NCI-H460 (cell line): Measurements from ENCODE around the gene UBQLN4. TPM values are rescaled to one million over a fixed set of nuclear protein-coding genes. Genes with fewer than 3 reads are reported as not detected.
"Not testable (repeated sequence)": the region's sequence is repeated elsewhere in the genome, so short reads cannot be mapped to it uniquely, and the experiment has no call there.

Experiments used
- DNase-seq: peaks from one replicate; pipeline ENCODE4 v3.0.0-alpha.2; 2016; ENCODE audit warnings: low read depth; ENCODE audit errors: extremely low read depth
- total RNA-seq: library from RNA; depleted of rRNA; stranded (reverse); fragments of >200 nt; shearing (Covaris generic); gene quantifications from 2 replicates; pipeline ENCODE4 v1.2.3, GENCODE V29; 2014

Gene UBQLN4
- total RNA-seq, 1 experiment from 2014 or later = 45.5 TPM

DNA sequence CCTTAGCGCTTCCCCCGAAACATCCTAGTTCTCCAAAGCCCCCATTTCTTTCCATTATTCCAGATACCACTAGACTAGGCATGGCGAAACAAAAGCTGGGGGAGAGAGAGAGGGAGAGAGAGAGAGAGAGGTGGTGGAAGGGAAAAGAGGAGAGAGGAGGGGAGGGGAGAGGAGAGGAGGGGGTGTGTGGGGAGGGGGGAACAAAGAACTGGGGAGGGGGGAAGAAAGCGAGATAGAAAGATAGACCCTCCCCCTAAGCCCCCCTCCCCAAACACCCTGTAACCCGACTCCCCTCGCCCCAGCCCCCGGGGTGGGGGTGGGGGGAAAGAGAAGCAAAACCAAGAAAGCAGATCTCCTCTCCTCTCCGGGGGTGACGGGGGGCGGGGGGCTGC is 28.3 kb upstream of the UBQLN4 start:
- no peak for DNase-seq

DNA sequence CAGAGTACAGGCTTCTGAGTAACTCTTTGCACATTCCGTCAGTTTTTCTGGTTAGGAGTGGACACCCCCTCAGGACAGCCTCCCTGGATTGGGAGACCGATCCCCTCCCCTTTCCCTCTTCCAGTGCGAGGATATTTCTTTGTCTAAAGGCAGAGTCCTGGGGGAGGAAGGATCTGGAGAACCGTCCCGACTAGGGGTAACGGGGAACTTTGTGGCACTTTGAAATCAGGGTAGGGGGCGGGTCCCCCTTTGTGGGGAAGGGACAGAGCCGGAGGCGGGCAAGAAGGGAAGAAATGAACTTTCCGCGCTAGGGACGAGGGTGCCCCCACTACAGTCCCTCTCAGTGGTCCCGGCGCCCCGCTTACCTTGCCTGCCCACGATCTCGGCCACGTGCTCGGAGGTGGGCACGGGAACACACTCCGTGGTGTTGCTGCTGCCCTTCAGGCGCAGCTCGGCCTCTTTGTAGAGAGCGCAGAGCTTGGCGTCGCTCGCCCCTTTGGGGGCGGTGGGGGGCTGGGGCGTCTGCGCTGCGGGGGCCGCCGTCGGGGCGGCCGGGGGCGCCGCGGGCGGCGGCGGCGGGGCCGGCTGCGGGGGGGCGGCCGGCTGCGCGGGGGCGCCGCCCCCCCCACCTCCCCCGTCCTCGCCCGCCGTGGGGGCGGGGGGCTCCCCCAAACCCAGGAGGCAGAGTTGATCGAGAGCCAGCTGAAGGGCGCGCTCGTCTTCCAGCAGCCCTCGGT is 27.8 kb upstream of the UBQLN4 start:
- DNase-seq = no peak

DNA sequence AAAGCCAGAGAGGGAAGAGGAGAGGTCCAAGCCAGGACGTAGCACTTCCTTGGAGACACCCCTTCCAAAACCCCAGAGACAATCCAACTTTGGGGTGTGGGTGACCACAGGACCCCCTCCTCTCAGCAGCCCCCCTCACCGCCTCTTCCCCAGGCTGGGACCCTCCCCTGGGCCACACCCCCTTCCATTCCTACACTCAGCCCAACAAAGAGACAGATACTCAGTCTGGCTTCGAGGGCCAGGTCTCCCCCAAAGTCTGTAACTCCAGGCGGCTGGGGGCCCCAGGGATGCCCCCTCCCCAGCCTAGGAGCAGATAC is 27.2 kb upstream of the UBQLN4 start:
- DNase-seq = no peak

- no peak for DNase-seq
These were observed 26.8 kb upstream of the UBQLN4 start for GRCh38 chr1:156080241-156080862.

- DNase-seq = no peak
These were observed 26.2 kb upstream of the UBQLN4 start for GRCh38 chr1:156079762-156080161.

DNA sequence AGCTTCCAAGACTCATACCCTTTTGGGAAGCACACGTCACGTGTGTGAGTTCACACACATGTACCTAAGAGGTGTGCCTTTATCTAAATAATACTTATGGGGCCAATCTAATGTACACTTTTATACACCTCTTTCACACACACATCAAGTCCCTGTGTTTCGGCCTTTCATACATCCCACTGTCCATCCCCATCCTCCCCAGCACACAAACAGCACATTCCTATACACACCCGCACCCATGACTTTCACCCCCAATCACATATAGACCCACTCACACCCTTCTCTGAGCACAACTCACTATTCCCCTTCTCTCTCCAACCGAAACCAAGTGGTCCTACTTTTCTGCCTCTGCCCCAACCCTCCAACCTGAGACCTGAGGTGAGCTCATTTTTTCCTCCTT is 25.1 kb upstream of the UBQLN4 start:
- DNase-seq = no peak

DNA sequence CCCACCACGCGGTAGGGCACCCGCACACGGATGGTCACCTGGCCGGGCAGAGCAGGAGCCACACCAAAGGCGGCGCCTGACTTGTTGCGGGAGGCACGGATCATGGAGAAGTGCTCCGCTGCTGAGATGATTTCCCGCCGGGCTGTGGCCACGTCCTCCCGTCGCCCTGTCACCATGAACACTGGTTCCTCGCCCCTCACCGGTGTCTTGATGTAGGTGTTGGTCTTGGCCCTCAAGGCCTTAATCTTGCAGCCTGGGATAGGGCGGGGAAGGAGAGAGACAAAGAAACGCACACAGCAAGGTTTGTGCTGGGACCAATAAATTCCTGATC is 23.8 kb upstream of the UBQLN4 start:
- DNase-seq = no peak

DNA sequence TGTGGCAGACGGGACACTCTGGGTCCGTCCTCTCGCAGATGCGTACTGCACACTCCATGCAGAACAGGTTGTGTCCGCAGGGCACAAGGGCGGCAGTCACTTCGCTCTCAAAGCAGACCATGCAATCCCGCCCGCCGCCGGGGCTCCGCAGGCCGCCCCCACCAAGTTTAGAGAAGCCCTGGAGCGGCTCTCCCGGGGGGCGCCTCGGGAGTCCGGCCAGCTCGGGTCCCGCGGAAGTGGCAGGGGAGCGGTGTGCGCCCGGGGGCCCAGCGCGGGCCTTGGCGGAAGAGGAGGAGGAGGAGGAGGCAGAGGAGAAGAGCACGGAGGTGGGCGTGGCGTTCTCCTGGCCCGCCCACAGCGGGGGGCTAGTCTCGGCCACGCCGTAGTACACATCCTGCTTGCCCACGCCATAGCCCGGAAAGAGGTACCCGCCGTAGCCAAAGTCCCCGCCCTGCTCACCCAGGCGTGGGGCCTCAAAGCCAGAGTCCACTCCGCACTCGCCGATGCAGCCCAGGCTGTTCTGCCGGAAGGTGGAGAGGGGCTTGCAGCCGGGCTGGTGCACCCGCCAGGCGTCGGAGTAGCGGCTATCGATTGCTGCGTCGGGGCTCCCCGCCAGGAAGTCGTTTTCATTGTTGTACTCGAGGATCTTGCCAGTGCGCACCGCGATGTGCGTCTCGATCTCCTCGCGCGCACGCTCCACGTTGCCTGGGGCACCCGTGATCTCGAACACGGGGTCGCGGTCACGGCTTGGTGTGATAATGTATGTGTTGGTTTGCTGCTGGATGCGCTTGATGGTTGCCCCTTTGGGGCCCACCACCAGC is 23.2 kb upstream of the UBQLN4 start:
- no peak for DNase-seq

DNA sequence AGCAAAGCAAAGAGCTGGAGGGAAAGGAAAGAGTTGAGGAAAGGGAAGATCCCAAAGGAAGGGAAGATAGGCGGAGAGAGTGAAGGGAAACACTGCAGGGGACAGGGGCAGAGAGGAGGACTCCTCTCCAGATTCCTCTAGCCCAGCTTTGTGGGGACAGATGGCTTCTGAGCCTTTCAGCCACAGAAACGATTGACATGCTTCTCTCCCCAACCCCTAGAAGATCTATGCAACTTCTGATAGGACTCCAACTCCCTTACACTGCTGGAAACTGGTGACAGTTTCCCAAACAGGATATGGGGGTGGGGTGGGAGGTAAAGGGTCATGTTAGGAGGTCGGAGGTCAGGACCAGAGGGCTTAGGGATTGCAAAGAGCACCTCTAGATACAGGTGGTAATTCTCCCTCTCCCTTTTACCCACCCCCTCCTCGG is 22.2 kb upstream of the UBQLN4 start:
- DNase-seq = no peak

DNA sequence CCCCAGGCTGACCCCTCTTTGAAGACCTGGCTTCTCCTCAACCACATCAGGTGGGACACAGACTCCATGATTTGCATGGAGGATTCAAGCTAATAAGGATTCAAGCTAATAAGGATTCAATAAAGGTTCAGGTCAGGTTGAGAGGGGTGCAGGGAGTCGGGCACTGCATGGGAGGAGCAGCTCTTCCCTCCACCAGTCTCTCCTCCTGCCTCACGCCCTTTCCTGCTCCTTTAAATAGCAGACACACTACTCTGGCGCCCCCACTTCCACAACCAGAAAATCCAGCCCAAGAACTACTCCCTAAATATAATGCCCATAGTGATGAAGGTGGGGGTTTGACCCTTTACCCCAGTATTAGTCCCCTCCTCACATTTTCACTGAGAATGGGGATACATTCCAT is 21.6 kb upstream of the UBQLN4 start:
- no peak for DNase-seq

DNA sequence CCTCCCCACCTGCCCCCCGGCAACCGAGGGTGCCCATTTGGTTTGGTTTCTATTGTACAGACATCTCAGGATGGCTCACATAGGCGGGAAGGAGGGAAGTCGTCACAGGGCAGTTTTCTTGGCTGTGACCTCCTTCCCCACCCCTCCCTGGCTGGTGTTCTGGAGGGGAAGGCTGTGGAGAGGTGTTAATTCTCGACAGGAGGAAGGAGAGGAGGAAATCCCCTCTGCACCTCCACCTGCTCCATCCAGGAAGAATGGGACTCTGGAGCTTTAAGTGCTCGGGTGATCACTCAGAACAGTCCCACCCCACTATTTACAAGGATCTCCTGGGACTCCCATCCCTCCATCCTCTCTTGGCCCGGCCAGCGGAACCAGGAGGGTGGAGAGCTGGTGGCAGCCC is 21.1 kb upstream of the UBQLN4 start:
- no peak for DNase-seq

DNA sequence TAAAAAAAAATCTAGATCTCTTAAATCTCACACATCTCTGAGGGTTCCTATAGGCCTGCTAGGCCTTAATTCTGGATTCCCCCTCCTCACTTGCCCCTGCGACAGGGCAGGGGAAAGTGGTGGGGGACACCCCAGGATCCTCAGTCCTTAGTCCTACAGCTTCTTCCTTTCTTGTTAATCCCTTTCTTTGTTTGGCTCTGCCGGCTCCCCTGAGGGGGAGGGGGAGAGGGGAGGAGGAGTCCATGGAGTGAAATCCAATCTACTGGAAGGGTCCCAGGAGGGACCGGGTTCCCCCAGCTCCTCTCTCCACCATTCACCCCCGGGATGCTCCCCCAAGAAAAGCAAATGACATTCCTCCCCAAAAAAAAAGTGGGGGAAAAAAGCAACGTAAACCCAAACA is 20.1 kb upstream of the UBQLN4 start:
- no peak for DNase-seq

DNA sequence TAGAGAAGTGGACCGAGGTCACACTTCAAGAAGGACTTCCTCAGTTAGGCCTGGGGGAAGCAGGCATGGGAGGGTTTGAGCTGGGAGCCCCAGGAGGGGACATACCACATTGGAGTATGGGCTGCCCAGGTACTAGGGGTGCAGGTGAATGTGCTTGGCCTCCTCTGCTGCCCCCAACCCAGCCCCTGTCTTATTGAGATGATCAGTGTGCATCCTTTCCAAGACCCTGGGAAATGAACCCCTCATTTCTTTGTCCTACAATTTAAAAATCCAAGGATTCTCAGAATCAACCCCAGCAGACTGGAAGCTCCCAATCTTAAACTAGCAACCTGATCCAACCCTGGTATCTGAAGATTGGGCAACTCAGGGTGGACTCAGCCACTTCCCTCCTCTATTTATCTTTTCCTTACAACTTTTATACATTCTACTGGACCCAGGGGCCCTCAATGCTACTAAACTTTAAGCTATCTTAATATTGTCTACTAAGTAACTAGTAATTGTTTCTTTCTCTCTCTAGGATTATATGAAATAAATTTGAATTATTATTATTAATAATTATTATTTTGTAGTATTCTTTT is 19.6 kb upstream of the UBQLN4 start:
- no peak for DNase-seq

GRCh38 chr1:156072251-156072650 is 18.7 kb upstream of the UBQLN4 start:
- no peak for DNase-seq

DNA sequence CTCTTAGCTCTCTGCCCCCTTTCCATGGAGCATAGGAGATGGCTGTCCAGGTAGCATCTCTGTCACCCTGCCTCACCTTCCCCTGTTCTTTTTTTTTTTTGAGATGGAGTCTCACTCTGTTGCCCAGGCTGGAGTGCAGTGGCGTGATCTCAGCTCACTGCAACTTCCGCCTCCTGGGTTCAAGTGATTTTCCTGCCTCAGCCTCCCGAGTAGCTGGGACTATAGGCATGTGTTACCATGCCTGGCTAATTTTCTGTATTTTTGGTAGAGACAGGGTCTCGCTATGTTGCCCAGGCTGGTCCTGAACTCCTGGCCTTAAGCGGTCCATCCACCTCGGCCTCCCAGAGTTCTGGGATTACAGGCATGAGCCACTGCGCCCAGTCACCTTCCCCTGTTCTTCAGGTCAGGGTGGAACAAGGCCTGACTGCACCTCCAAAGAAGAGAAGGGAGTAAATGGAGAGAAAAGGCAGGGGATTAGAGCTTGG is 17.8 kb upstream of the UBQLN4 start:
- not testable (repeated sequence) for DNase-seq

GRCh38 chr1:156070548-156070947 is 16.9 kb upstream of the UBQLN4 start:
- DNase-seq = no peak

- no peak for DNase-seq
These were observed 16.2 kb upstream of the UBQLN4 start for GRCh38 chr1:156069490-156070455.

DNA sequence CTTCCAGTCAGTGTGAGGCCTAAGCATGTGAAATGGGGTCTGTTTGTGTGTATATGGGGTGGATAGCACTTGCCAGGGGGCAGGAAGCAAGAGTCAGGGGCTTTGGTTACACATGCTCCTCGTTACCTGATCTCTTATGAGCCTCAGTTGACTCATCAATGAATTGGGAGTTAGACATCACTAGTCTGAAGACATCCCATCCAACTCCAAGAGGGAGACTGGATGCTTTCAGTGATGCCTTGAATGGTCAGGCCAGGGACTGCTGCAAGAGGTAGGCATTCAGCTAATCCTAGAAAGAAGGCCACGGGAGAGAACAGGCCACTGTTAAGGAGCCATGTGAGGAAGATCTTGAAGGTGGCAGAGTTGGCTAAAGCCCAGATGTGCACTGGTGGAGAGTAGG is 13.7 kb upstream of the UBQLN4 start:
- DNase-seq = no peak

GRCh38 chr1:156065871-156066270 is 12.3 kb upstream of the UBQLN4 start:
- DNase-seq = no peak

GRCh38 chr1:156065212-156065611 is 11.6 kb upstream of the UBQLN4 start:
- DNase-seq = no peak
